Measurements from ENCODE around the gene ELAPOR1.
A peak's percentile ranks its signal among the peaks of the same experiment; 100 is the strongest.

GRCh38 chr1:109114342-109114674 lies 393 bp downstream of the ELAPOR1 start:
- no peak for TF ChIP-seq CTCF (conservative IDR thresholded peaks at IDR 0.05 in 1 of 2, IDR thresholded peaks at IDR 0.05 in 1 of 2; ENCODE audit: low read depth in 1 of 2, low read length in 2 of 2)
- peak; percentile 0 for TF ChIP-seq EZH2 (IDR thresholded peaks at IDR 0.05; ENCODE audit: low read length, missing control alignments)
